Uterus (tissue), 2 donors: ENCODE measurements around the gene KRTAP10-3.

Source experiments
- POLR2A ChIP-seq, 2 donors: fragments of 450-650 bp; IDR thresholded peaks; one replicate each; pipeline ENCODE4 v1.6.1; 2016; ENCODE audit warnings: antibody characterized with exemption in 2 of 2, mild to moderate bottlenecking in 1 of 2, moderate library complexity in 1 of 2
- TF ChIP-seq, protein P1 (sequence below), 4 experiments: fragments of 200-600 bp in 2 of 4; fragments of 450-650 bp in 2 of 4; sonication (generic) in 2 of 4; IDR thresholded peaks; one replicate each; pipeline ENCODE4 v1.5.1; 2016 to 2019; ENCODE audit warnings: antibody characterized with exemption in 4 of 4, mild to moderate bottlenecking in 2 of 4, moderate library complexity in 1 of 4

DNA sequence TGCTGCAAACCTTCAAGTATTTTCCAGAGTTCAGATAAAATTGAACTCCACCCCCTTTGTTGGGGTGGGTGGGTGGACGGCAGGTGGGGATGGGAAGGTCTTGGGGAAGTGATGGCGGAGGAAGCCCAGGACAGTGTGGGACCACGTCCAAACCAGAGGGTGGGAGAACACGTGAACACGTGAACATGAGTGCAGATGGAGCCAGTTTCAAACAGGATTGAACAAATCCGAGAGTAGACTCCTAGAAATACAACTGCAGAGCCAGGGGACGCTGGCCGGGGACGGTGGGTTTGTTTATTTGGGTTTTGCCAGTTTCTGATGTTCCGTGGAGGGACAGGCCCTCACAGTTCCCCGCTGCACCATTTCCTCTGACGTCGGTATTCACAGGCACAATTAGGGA lies 10.2 kb downstream of the KRTAP10-3 start:
- TF ChIP-seq, protein P1, sequence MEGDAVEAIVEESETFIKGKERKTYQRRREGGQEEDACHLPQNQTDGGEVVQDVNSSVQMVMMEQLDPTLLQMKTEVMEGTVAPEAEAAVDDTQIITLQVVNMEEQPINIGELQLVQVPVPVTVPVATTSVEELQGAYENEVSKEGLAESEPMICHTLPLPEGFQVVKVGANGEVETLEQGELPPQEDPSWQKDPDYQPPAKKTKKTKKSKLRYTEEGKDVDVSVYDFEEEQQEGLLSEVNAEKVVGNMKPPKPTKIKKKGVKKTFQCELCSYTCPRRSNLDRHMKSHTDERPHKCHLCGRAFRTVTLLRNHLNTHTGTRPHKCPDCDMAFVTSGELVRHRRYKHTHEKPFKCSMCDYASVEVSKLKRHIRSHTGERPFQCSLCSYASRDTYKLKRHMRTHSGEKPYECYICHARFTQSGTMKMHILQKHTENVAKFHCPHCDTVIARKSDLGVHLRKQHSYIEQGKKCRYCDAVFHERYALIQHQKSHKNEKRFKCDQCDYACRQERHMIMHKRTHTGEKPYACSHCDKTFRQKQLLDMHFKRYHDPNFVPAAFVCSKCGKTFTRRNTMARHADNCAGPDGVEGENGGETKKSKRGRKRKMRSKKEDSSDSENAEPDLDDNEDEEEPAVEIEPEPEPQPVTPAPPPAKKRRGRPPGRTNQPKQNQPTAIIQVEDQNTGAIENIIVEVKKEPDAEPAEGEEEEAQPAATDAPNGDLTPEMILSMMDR (IDR thresholded peaks at IDR 0.05), result no peak
- no peak for TF ChIP-seq POLR2A (IDR thresholded peaks at IDR 0.05)
